ENCODE measurements around the gene MS4A13.

- TF ChIP-seq CTCF (conservative IDR thresholded peaks at IDR 0.05 in 1 of 2, IDR thresholded peaks at IDR 0.05 in 1 of 2; ENCODE audit: extremely low read depth in 1 of 2, insufficient read depth in 1 of 2, low read depth in 1 of 2, low read length in 2 of 2) (no peak), EZH2 (IDR thresholded peaks at IDR 0.05; ENCODE audit: borderline replicate concordance, low read length) (no peak)
These were observed 16.8 kb upstream of the MS4A13 start for GRCh38 chr11:60498399-60498798.
